HG03378 (cell line): ENCODE measurements around the gene TET1.
"Not testable (repeated sequence)": the region's sequence is repeated elsewhere in the genome, so short reads cannot be mapped to it uniquely, and the experiment has no call there.

Experiments used
- ATAC-seq: cut with Tn5 transposase; IDR thresholded peaks from one replicate; pipeline ENCODE4 v1.9.1; 2021; ENCODE audit warnings: mild to moderate bottlenecking, moderate library complexity; ENCODE audit not compliant: unreplicated experiment

TET1 gene

DNA sequence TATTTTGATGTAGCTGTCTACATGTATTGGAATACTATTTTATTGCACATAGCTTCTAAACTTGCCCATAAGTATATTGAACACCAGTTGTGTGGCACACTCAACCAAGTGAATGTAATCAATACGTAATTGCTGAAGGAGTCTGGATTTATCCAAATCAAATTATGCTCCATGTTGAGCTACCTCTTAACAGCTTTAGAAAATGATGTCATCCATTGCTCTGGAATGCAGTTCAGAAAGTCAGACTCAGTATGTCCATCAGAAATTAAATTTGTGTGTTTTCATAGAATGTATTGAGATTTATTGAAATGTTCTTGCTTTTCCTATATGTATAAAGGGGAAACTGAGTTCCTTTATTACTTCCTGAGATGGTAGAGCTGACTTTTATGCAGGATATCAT lies 135.9 kb downstream of the TET1 start:
- ATAC-seq: no peak

DNA sequence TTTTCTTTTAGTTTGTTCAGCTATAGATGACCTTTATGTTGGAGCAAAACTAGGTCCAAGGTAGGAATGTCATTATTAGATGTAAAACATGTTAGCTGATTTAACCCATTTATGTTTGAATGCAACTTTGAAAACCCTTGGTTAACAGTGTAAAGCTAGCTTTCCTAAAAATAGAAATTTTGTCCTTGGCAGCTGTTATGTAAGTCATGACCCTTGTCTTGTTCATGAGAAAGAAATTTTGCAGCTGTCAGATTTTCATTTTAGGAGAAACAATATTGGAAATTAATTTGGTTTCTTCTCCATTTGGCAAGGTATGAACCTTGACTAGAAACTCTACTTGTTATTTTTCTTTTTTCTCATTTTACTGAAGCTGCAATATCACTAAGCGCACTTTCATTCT lies 137.0 kb downstream of the TET1 start:
- ATAC-seq: no peak

DNA sequence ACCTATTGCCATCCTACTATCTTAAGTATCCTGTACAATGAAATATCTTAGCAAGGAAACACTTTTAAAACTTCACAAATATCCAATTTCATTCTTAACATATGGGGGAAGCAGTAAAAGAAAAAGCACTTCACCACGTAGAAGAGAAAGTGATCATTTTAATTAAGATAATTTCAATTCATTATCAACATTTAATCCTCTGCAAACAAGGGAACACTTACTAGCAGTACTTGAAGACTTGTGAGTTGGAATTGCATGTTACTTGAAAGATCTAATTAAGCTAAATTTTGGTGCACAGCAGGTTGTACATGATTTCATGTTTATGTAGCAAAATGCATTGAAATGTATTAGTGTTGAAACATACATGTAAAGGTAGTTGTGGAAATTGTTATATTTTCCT lies 140.1 kb downstream of the TET1 start:
- no peak for ATAC-seq

DNA sequence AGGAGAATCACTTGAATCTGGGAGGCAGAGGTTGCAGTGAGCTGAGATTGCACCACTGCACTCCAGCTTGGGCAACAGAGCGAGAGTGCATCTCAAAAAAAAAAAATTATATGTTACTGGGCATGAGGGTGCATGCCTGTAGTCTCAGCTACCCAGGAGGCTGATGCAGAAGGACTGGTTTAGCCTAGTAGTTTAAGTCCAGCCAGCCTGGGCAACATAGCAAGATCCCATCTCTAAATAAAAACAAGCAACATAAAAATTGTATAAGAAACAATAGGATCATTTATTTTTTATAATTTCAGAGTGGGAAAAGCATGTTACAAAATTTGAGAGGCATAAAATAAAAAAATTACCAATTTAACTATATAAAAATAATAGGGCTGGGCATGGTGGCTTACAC lies 145.4 kb downstream of the TET1 start:
- ATAC-seq: no peak

DNA sequence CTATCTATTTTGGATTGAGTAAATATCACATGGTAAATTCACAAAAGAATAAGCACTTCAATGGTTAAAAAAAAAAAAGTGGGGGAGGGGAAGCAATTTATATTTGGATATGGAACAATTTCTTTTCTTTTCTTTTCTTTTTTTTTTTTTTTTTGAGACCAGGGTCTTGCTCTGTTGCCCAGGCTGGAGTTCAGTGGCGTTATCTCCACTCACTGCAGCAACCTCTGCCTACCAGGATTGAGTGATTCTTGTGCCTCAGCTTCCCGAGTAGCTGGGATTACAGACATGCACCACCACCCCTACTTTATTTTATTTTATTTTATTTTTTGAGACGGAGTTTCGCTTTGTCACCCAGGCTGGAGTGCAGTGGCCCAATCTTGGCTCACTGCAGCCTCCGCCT lies 148.8 kb downstream of the TET1 start:
- not testable (repeated sequence) for ATAC-seq

DNA sequence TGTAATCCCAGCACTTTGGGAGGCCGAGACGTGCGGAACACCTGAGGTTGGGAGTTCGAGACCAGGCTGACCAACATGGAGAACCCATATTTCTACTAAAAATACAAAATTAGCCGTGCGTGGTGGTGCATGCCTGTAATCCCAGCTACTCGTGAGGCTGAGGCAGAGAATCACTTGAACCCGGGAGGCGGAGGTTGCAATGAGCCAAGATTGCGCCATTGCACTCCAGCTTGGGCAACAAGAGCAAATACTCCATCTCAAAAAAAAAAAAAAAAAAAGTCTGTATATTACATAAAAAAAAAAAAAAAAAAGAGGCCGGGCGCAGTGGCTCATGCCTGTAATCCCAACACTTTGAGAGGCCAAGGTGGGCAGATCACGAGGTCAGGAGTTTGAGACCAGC lies 152.9 kb downstream of the TET1 start:
- not testable (repeated sequence) for ATAC-seq

DNA sequence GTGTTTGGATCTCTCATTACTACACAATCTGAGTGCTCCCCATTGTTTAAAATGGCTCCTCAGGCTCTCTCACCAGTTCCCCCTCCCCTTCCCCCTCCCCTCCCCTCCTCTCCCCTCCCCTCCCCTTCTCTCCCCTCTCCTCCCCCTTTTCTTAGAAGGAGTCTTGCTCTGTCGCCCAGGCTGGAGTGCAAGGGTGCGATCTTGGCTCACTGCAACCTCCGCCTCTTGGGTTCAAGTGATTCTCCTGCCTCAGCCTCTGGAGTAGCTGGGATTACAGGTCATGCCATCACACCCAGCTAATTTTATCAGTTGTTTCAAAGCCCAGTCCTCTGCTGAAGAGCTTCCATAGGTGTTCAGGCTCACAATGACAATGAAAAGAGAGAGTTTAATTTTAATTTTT lies 157.3 kb downstream of the TET1 start:
- no peak for ATAC-seq

DNA sequence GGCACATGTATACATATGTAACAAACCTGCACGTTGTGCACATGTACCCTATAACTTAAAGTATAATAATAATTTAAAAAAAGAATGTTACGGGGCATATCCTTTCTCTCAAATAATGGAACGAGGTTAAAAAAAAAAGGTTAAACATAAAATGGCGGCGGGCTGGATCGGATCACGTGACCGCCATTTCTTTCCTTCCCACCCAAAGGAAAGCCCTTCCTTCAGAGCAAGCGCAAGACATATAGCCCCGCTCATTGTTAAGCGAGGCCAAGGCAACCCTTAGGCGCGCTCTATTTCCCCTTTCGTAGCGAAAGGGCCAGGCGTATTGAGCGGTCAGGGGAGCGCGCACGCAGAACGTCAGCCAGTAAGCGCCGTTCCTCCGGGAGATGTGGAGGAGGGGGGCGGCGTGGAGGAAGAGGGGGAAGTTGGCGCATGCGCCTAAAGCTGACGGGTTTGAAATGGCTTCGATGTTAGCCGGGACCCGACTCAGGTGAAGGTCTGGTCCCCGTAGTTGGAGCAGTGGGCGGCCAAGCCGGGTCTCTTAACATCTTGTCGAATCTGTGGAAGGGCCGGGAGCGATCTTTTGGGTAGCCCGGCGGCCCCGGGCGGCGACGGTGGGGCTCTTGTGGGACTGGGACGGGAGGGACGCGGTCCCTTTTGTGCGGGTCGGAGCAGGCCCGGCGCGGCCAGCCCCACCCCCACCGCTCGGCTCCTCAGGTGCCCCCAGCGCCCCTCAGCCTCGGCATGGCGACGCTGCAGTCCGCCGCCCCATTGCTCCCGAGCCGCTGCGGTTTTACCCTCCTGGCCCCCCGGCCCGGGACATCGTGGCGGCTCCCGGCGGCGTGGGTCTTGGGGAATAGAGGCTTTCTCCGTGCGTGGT lies 160.9 kb downstream of the TET1 start, which contains the start of gene CCAR1:
Gene CCAR1 (plus strand): TSS at position 447 of the 880 bp plus-strand sequence. CDS start 1,266 bp downstream, outside the sequence.
- peak; percentile 96 for ATAC-seq

DNA sequence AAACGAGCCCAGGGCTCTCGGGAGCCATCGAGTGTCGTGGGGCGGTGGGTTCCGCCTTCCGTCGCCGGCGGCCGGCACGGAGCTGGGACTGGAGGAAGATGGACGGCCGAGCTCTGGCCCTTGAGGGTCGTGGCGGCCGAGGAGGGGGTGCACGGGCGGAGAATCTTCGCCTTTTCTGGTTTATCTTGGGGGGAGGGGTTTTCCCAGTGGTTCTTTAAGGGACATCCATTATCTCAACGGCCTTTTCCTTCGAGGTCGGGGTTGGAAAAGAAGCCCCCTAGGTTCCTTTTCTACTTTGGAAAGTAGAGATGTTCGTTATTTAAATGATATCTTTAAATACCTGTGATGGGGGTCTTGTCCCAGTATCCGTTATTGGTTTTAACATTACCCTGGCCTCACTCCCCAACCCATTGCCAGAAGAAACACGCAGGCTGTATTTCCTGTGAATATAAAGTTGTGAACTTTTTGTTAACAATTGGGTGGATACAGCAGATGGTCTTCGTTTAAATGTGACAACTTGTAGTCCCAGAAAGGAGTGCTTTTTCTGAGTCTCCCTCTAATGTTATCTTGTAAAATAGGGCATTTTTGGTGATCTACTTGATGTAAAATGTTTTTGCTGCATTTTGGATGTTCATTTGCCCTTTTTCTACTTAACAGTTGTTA lies 161.7 kb downstream of the TET1 start:
- no peak for ATAC-seq

DNA sequence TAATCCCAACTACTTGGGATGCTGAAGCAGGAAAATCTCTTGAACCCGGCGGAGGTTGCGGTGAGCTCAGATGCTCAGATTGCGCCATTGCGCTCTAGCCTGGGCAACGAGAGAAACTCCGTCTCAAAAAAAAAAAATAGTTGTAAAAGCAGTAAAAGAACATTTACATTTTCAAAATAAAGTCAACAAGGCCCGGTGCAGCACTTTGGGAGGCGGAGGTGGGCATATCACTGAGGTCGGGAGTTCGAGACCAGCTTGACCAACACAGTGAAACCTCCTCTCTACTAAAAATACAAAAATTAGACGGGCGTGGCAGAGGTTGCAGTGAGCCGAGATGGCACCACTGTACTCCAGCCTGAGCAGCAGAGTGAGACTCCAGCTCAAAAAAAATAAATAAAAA lies 164.9 kb downstream of the TET1 start:
- ATAC-seq: no peak

DNA sequence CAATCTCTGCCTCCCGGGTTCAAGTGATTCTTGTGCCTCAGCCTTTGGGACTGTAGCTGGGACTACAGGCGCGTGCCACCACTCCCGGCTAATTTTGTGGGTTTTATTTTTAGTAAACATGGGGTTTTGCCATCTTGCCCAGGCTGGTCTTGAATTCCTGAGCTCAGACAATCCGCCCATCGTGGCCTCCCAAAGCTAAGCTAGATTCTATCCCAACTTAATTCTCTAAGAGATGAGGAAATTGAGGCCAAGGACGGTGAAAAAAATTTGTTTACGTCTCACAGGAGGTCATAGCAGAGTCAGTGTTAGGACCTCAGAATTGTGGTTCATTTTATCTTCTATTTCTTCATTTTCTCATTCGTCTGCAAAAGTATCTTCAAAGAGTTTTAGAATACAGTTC lies 167.0 kb downstream of the TET1 start:
- ATAC-seq: no peak

DNA sequence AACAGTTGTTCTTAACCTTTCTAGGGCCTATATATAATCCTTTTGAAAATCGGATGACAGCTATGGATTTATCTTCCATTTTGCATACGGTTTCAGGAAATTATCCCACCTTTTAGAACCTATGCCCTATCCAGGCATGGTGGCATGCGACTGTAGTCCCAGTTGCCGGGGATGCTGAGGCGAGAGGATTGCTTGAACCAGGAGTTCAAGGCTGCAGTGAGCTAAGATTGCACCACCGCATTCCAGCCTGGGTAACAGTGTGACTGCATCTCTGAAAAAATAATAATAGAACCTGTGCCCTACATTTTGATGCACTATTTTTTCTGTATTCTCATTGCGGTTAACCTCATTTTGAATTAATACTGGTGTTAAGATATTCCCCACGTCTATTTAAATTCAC lies 172.5 kb downstream of the TET1 start:
- no peak for ATAC-seq

DNA sequence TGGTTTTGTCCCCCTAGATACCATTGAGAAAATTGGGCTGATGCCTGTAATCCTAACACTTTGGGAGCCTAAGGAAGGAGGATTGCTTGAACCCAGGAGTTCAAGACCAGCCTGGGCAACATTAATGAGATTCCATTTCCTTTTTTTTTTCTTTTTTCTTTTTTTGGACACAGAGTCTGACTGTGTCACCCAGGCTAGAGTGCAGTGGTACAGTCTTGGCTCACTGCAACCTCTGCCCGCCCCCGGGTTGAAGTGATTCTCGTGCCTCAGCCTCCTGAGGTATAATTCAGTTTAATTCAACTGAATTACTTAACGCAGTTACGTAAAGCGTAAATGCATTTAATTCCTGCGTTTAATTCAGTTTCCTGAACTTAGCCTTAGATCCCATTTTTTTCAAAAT lies 174.2 kb downstream of the TET1 start:
- ATAC-seq: no peak

DNA sequence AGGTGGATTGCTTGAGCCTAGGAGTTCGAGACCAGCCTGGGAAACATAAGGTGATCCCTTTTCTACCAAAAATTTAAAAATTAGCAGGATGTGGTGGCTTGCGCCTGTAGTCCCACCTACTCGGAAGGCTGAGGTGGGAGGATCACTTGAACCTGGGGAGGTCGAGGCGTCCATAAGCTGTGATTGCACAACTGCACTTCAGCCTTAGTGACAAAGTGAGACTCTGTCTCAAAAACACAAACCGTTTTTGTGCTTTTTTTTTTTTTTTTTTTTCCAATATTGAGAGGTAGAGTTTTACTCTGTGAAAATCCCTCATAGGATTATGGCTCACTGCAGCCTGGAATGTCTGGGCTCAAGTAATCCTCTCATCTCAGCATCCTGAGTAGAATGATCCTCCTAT lies 175.0 kb downstream of the TET1 start:
- no peak for ATAC-seq

DNA sequence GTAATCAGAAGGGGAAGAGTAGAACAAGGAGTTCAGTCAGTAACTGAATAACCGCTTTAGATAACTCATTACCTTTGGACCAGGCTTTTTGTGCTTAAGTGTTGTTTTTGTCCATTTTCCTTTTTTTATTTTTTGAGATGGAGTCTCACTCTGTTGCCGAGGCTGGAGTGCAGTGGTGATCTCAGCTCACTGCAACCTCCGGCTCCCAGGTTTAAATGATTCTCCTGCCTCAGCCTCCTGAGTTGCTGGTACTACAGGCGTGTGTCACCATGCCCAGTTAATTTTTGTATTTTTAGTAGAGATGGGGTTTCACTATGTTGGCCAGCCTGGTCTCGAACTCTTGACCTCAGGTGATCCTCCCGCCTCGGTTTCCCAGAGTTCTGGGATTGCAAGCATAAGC lies 175.6 kb downstream of the TET1 start:
- ATAC-seq: not testable (repeated sequence)

DNA sequence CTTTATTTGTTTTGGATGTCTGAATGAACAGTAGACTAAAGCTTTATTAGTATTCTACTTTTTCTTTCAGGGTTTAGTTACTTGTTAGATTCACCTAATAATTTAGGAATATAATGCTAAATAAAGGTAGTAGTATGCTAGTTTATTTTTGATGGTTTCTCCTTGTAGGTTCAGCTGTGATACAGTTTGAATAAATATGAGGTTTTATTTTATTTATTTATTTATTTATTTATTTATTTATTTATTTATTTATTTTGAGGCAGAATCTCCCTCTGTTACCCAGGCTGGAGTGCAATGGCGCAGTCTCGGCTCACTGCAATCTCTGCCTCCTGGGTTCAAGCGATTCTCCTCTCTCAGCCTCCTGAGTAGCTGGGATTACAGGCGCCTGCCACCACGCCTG lies 180.5 kb downstream of the TET1 start:
- ATAC-seq: not testable (repeated sequence)

DNA sequence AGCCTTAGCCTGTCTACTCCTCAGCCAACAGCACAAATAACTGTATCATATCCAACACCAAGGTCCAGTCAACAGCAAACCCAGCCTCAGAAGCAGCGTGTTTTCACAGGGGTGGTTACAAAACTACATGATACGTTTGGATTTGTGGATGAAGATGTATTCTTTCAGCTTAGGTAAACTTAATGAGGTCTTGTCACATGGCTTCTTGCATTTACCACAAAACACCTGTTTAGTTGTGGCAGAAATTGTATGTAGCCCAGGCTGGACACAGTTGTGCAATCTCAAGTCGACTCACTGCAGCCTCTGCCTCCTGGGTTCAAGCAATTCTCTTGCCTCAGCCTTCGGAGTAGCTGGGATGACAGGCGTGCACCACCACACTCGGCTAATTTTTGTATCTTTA lies 182.3 kb downstream of the TET1 start:
- no peak for ATAC-seq
